ENCODE measurements around the gene IGSF8.
A peak's percentile ranks its signal among the peaks of the same experiment; 100 is the strongest.
"Not testable (repeated sequence)": the region's sequence is repeated elsewhere in the genome, so short reads cannot be mapped to it uniquely, and the experiment has no call there.

IGSF8 gene

DNA sequence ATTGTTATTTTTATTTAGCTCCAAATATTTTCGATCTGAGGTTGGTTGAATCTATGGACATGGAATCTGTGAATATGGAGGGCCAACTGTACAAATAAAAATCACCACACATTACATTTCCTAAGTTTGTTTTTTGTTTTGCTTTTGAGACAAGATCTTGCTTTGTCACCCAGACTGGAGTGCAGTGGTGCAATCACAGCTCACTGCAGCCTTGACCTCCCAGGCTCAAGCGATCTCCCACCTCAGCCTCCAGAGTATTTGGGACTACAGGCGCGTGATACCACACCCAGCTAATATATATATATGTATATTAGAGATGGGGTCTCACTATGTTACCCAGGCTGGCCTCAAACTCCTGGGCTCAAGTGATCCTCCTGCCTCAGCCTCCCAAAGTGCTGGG, 27.9 kb upstream of the IGSF8 start:
- not testable (repeated sequence) for DNase-seq (ENCODE audit: low read depth in 3 of 3)

- DNase-seq (ENCODE audit: low read depth in 3 of 3), result no peak
Observed at GRCh38 chr1:160125746-160126145, 27.3 kb upstream of the IGSF8 start.

DNA sequence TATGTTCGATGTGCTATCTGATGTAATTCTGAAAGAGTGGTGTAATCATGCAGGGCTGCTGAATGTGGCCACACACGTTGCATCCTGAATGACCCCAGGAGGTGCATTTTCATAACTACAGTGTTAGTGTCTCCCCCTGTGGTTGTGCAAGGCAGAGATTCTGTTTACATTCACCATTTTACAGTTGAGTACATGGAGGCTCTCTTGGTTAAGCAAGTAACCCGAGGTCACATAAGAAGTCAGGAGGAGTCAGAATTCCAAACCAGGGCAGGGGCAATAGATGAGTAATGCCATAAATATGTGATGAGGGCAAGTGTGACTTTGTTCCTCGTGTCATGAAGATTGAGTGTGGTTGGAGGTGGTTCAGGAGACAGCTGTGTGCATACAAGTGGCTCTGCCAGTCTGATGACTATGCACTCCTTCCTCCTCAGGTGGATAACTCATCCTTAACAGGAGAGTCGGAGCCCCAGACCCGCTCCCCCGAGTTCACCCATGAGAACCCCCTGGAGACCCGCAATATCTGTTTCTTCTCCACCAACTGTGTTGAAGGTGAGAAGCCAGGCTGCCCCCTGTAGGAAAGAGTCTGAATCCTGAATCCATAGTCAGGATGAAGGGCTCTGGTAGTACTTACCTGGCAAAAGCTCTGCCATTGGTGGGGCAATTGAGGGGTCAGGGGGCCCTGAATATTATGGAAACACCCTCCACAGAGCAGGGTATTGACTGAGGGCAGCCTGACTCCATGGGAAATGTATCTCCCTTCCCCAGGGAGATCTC, 26.5 kb upstream of the IGSF8 start:
- DNase-seq (ENCODE audit: low read depth in 3 of 3), result no peak

DNA sequence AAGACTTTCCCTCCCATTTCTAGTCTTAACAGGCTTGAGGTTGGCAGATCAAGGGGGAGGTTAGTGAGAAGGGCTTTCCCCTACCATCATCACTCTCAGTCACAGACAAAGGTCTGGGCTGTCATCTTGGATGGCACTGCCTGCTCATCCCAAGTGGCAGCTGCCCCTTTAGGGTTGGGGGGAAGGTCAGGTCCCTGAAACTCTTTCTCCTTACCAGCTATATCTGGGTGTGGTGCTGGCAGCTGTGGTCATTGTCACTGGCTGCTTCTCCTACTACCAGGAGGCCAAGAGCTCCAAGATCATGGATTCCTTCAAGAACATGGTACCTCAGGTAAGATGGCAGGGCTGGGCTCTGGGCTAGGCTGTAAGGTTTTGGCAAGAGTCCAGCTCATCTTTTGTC, 25.3 kb upstream of the IGSF8 start:
- no peak for DNase-seq (ENCODE audit: low read depth in 3 of 3)

- no peak for DNase-seq (ENCODE audit: low read depth in 3 of 3)
Observed at GRCh38 chr1:160122978-160123495, 24.6 kb upstream of the IGSF8 start.

DNA sequence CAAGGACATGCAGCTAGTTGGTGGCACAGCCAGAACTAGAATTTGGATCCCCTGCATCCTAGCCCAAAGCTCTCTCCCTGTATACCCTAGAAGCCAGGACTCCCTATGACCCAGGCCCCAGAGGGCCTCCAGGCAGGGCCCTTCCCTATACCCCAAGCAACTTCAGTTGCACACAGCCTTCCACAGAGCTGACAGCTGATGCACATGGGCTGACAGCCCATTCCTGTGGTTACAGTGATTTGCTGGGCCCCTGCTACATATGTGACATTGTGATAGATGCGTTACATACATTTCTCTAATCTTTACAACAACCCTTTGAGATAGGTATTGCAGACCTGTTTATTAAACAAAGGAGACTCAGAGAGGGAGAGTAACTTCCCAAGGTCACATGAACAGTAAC, 23.0 kb upstream of the IGSF8 start:
- no peak for DNase-seq (ENCODE audit: low read depth in 3 of 3)

DNA sequence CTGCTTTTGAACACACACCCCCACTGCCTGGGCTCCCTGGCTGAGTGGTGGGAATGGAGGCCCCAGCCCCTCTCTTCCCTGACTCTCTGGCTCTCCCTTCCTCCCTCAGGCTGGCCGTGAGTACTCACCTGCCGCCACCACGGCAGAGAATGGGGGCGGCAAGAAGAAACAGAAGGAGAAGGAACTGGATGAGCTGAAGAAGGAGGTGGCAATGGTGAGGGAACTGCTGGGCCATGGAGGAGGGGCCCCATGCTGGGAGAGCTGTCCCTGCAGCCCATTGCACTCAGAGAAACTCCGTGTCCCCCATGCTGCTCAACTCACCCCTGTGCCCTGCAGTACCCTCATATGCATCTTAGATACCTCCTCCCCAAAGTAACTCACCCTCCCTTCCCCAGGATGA, 22.4 kb upstream of the IGSF8 start:
- no peak for DNase-seq (ENCODE audit: low read depth in 3 of 3)

DNA sequence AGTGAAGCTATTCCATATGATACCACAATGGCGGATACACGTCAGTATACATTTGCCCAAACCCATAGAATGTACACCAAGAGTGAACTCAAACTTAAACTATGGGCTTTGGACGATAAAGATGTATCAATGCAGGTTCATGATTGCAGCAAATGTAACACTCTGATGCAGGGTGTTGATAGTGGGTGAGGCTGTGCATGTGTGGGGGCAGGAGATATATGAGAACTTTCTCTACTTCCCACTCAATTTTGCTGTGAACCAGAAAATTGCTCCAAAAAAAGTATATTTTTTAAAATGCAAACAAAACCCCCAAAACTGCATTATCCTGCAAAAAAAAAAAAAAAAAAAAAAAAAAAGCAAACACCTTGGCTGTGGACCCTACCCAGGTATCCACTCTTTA, 20.5 kb upstream of the IGSF8 start:
- DNase-seq (ENCODE audit: low read depth in 3 of 3), result no peak

- DNase-seq (ENCODE audit: low read depth in 3 of 3), result no peak
Observed at GRCh38 chr1:160117709-160118183, 19.3 kb upstream of the IGSF8 start.

GRCh38 chr1:160117300-160117699, 18.9 kb upstream of the IGSF8 start:
- DNase-seq (ENCODE audit: low read depth in 3 of 3), result no peak

DNA sequence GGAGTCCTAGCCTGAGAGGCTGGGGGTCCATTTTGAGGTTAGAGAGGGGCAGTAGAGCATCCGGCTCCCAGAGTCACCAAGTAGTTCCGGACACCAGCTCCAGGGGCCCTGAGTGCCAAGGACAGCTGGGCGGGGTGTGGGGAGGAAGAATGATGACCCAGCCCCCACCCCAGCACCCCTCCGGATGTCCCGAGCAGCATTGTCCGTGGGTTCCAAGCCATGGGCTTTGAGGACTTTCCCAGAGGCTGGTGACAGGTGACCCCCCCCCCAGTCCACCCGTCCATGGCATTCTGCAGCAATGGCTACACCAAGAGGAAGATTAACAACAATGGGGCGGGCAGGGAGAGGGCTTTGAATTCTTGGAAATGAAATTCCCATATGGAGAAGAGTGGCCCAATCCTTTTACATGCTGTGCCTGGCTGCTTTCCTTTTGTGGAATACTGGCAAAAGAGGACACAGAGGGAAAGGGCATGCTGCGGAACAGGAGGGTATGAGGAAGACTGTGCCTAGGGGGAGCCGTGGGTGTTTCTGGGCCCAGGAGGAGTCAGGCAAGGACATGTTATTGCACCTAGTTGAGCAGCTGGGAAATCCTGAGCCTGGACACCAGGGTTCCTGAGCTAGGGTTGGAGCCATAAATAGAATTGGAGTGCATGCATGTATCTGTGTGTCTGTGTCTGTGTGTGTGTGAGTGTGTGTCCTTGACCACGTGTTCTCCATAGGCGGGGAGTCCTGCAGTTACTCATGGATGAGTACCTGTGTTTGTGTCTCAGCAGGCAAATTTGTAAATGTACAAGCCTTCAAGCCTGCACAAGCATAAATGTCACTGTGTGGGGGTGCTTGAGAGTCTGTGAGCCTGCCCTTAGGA, 18.1 kb upstream of the IGSF8 start:
- no peak for DNase-seq (ENCODE audit: low read depth in 3 of 3)

DNA sequence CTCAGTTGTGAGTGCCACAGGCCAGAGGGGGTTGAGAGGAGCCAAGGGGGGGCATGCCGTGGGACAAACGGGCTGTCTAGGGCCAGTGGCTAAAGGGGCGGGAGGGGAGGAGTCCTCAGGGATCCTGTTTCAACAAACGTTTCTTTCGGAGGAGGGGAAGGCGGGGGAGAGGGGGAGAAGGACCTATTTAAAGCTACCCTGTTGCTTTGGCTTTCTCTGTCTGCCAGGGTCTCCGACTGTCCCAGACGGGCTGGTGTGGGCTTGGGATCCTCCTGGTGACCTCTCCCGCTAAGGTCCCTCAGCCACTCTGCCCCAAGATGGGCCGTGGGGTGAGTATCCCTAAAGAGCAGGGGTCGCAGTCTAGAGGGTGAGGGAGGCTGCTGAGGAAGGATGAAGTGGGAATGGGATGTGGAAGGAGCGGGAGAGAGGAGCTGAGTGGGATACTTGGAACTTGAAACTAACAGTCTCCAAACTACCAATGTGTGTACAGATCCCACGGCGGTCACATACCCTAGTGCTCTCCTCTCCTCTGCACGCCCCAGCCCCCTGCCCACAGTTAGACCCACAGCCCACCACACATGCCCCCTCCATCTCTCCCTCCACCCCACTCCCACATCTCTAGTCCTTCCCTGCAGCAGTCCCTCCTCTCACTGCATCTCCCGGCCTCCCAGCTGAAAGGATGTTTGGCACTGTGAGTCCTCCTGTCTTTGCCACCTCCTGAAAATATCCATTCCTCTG, 17.3 kb upstream of the IGSF8 start, which contains the start of gene ATP1A2:
Gene ATP1A2 (plus strand): TSS at position 215 of the 738 bp plus-strand sequence. CDS start 103 bp downstream, at position 318.
- no peak for DNase-seq (ENCODE audit: low read depth in 3 of 3)

- no peak for DNase-seq (ENCODE audit: low read depth in 3 of 3)
Observed at GRCh38 chr1:160114085-160114484, 15.7 kb upstream of the IGSF8 start.

- DNase-seq (ENCODE audit: low read depth in 3 of 3), result no peak
Observed at GRCh38 chr1:160113407-160113806, 15.0 kb upstream of the IGSF8 start.

GRCh38 chr1:160112357-160112756, 13.9 kb upstream of the IGSF8 start:
- no peak for DNase-seq (ENCODE audit: low read depth in 3 of 3)

- not testable (repeated sequence) for DNase-seq (ENCODE audit: low read depth in 3 of 3)
Observed at GRCh38 chr1:160111462-160111861, 13.0 kb upstream of the IGSF8 start.

- no peak for DNase-seq (ENCODE audit: low read depth in 3 of 3)
Observed at GRCh38 chr1:160109686-160110085, 11.3 kb upstream of the IGSF8 start.

DNA sequence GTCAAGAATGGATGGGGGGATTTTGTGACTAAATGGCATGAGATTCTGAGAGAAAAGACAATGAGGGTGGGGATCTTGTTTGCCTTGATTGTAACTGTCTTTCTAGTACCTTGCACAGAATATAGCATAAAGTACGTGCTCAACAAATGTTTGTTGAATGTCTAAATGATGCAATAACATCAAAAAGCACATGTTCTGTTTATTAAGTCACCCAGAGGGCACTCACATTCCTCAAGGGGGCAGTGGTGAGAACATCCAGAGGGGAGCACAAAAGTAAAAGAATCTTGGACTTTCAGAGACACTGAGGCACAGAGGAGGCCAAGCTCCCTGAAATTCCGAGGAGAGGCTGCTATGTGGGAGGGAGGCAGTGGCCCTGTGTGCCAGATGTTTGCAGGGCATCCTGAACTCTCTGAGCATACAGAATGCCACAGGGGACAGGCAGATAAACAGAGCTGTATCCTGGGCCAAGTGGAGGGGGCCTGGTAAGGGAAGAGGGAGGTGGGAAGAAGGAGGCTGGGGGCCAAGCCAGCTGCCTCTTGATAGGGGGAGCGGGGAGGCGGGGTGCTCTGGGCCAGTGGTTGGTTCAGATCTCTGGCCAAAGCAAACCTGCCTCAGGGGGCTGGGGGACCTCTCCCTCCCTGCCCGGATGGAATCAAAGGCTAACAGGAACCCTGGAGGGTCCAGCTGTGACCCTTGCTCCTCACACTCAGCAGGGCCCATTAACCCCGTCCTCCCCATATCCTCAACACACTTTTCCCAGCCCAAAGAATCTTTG, 10.7 kb upstream of the IGSF8 start:
- peak in 1 of 3 donors; percentile 53 for DNase-seq (ENCODE audit: low read depth in 3 of 3)

- no peak for DNase-seq (ENCODE audit: low read depth in 3 of 3)
Observed at GRCh38 chr1:160107512-160107911, 9.1 kb upstream of the IGSF8 start.

DNA sequence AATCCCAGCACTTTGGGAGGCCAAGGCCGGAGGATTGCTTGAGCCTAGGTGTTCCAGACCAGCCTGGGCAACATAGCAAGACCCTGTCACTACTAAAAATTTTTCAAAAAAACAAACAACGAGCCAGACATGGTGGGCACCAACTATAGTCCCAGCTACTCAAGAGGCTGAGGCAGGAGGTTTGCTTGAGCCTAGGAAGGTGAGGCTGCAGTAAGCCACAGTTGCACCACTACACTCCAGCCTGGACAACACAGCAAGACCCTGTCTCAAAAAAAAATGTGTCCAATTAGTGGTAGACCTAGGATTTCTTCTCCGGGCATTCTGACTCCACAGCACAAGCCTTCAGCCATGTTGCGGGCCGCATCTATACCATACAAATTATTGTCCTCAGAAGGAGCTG, 6.7 kb upstream of the IGSF8 start:
- no peak for DNase-seq (ENCODE audit: low read depth in 3 of 3)

GRCh38 chr1:160104486-160104885, 6.1 kb upstream of the IGSF8 start:
- DNase-seq (ENCODE audit: low read depth in 3 of 3), result no peak
